SH-SY5Y (cell line): ENCODE measurements around the gene SEPTIN8.

ENCODE experiments used
- GATA2 ChIP-seq: IDR thresholded peaks from 2 replicates; pipeline ENCODE4 v1.6.1; 2011; ENCODE audit warnings: mild to moderate bottlenecking, low read depth, low read length
- GATA3 ChIP-seq: IDR thresholded peaks from 2 replicates; pipeline ENCODE4 v1.6.1; 2011; ENCODE audit warnings: low read depth, mild to moderate bottlenecking, low read length, moderate library complexity

DNA sequence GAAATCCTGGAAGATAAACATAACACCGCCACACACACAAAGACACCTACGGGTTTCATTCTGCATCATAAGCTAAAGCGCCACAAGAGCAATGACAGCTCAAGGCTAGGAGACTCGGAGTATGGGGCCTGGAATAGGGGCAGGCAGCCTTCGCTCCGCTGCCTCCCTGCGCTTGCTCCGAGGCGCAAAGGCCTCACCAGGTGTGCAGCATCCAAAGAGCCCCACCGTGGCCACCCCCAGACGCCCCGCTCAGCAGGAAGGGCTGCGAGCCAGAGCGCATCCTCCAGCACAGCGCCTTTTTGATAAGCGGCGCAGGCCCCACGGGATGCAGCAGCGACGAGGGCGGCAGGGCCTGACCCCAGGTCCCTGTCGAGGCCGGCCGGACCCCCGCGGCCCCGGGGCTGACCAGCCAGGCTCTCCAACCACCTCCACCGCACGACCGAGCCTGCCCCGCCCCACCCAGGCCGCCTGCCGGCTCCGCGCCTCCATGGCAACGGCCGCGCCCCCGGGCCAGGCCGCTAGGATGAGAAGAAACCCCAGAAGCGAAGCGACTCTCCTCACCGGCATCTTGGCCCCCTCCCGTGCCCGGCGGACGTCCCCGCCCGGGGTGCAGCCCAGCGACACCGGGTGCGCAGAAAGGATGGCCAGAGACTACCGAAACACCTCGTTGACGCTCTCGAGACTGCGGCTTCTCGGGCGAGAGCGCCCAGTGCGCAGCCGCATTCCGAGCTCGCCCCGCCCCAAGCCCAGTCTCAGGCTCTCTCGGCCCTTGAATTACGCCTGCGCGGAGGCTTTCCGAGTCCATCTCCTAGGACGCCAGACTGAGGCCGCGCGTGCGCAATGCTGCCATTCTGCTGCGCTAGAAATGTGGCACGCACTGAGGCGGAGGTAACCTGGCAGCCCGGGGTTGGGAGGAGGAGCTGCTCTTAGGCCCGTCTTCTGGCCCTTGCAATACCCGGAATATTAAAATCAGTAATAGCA, 39.9 kb downstream of the SEPTIN8 start, which contains the start of gene KIF3A:
- TF ChIP-seq GATA3 (no peak), GATA2 (no peak)
